H1 (cell line): ENCODE results near the gene TRIP11. TPM values are rescaled to one million over a fixed set of nuclear protein-coding genes. Genes with fewer than 3 reads are reported as not detected.

ENCODE experiments used
- CTCF ChIA-PET: fragments of 300-600 bp; sonication (Branson Sonifier 250); formaldehyde crosslinking; loops from one replicate; lab custom pipeline; 2021; ENCODE audit not compliant: partially characterized antibody; lab: Charles Lee
- POLR2A ChIA-PET: fragments of 300-600 bp; sonication (Branson Sonifier 250); formaldehyde crosslinking; loops from one replicate; lab custom pipeline; 2021; ENCODE audit warnings: inconsistent platforms; ENCODE audit not compliant: partially characterized antibody; lab: Charles Lee
- DNase-seq, 2 experiments: peaks; one replicate each; pipeline versions ENCODE4 v3.0.0 to v3.0.0-alpha.2; 2010 to 2022; ENCODE audit warnings: low spot score in 2 of 2, low read depth in 1 of 2, mixed read lengths in 1 of 2
- FAIRE-seq: peaks from 2 replicates; lab custom pipeline; 2011; peaks lifted over from hg19 to GRCh38; lab: Jason Lieb, UNC
- H2AFZ ChIP-seq: 2 replicates; pipeline ENCODE4 v1.8.1; 2012; ENCODE audit warnings: low read length, inconsistent platforms
- H2AK5ac ChIP-seq: 2 replicates; pipeline ENCODE4 v1.6.1; 2013; ENCODE audit warnings: low read depth, low read length
- H2BK120ac ChIP-seq: replicated peaks from 2 replicates; pipeline ENCODE3; 2013; ENCODE audit warnings: low read depth, low read length, inconsistent platforms
- H2BK12ac ChIP-seq: 2 replicates; pipeline ENCODE4 v1.6.1; 2013; ENCODE audit warnings: low read depth, low read length
- H2BK15ac ChIP-seq: 2 replicates; pipeline ENCODE4 v1.6.1; 2013; ENCODE audit warnings: low read length
- H2BK20ac ChIP-seq: 2 replicates; pipeline ENCODE4 v1.6.1; 2013; ENCODE audit warnings: low read length
- H2BK5ac ChIP-seq: 2 replicates; pipeline ENCODE4 v1.6.1; 2013; ENCODE audit warnings: low read depth, low read length
- H3K14ac ChIP-seq: 2 replicates; pipeline ENCODE4 v1.6.1; 2013; ENCODE audit warnings: inconsistent platforms; ENCODE audit not compliant: insufficient read length
- H3K18ac ChIP-seq: 2 replicates; pipeline ENCODE4 v1.6.1; 2013; ENCODE audit warnings: low read length; ENCODE audit errors: extremely low read depth
- H3K23ac ChIP-seq: 2 replicates; pipeline ENCODE4 v1.6.1; 2013; ENCODE audit warnings: inconsistent platforms; ENCODE audit not compliant: insufficient read length
- H3K23me2 ChIP-seq: 2 replicates; pipeline ENCODE4 v1.6.1; 2013; ENCODE audit warnings: low read depth, low read length
- H3K27ac ChIP-seq: 2 replicates; pipeline ENCODE4 v1.6.1; 2011; ENCODE audit warnings: low read depth, low read length, inconsistent platforms
- H3K27me3 ChIP-seq, 4 experiments: replicated peaks in 1 of 4; 1 replicate in 1 of 4; 2 replicates in 3 of 4; pipeline versions ENCODE4 v1.6.1 to v1.8.1; 2011 to 2013; ENCODE audit warnings: low read length in 3 of 4, mild to moderate bottlenecking in 3 of 4, inconsistent platforms in 2 of 4, mixed read lengths in 2 of 4, moderate library complexity in 1 of 4; ENCODE audit not compliant: control insufficient read depth in 3 of 4, insufficient read depth in 3 of 4; ENCODE audit errors: extremely low read depth in 1 of 4
- H3K36me3 ChIP-seq, 4 experiments: 2 replicates each; pipeline versions ENCODE4 v1.6.1 to v1.8.1; 2011 to 2013; ENCODE audit warnings: mild to moderate bottlenecking in 4 of 4, low read length in 3 of 4, moderate library complexity in 2 of 4, control low read depth in 1 of 4, inconsistent platforms in 1 of 4; ENCODE audit not compliant: insufficient read depth in 4 of 4, control insufficient read depth in 2 of 4
- H3K4ac ChIP-seq: replicated peaks from 2 replicates; pipeline ENCODE3; 2013; ENCODE audit warnings: low read length, low read depth, mixed read lengths, inconsistent platforms; ENCODE audit not compliant: insufficient read length
- H3K4me1 ChIP-seq, 4 experiments: replicated peaks in 1 of 4; 1 replicate in 1 of 4; 2 replicates in 3 of 4; pipeline versions ENCODE4 v1.6.1 to v1.8.1; 2011 to 2013; ENCODE audit warnings: low read length in 3 of 4, inconsistent platforms in 2 of 4, mixed read lengths in 1 of 4; ENCODE audit not compliant: insufficient read depth in 4 of 4, control insufficient read depth in 3 of 4
- H3K4me2 ChIP-seq, 2 experiments: 2 replicates each; pipeline versions ENCODE4 v1.6.1 to v1.8.1; 2011 to 2013; ENCODE audit warnings: low read depth in 2 of 2, low read length in 2 of 2, control low read depth in 1 of 2, inconsistent platforms in 1 of 2, mild to moderate bottlenecking in 1 of 2; ENCODE audit not compliant: insufficient read depth in 1 of 2
- H3K4me3 ChIP-seq, 4 experiments: fragments of 200-600, 300-600 bp in 1 of 4; sonication (generic), shearing (Covaris generic), sonication (Bioruptor Twin) in 1 of 4; 2 replicates each; pipeline versions ENCODE4 v1.5.1 to v1.8.1; 2011 to 2016; ENCODE audit warnings: low read length in 4 of 4, low read depth in 3 of 4, control low read depth in 2 of 4, inconsistent platforms in 2 of 4, mild to moderate bottlenecking in 2 of 4, mixed read lengths in 1 of 4, moderate library complexity in 1 of 4; ENCODE audit not compliant: insufficient read depth in 2 of 4; ENCODE audit errors: extremely low read depth in 1 of 4
- H3K56ac ChIP-seq: replicated peaks from 2 replicates; pipeline ENCODE3; 2013; ENCODE audit warnings: low read depth, mild to moderate bottlenecking, mixed read lengths, low read length, inconsistent platforms; ENCODE audit not compliant: insufficient read length
- H3K79me1 ChIP-seq: 2 replicates; pipeline ENCODE4 v1.6.1; 2013; ENCODE audit warnings: low read depth, low read length, control low read depth
- H3K79me2 ChIP-seq, 2 experiments: 2 replicates each; pipeline versions ENCODE4 v1.6.1 to v1.8.1; 2012 to 2013; ENCODE audit warnings: low read length in 2 of 2, mild to moderate bottlenecking in 2 of 2, inconsistent platforms in 1 of 2; ENCODE audit not compliant: insufficient read depth in 2 of 2, control insufficient read depth in 1 of 2
- H3K9ac ChIP-seq, 4 experiments: replicated peaks in 1 of 4; 1 replicate in 1 of 4; 2 replicates in 3 of 4; pipeline versions ENCODE4 v1.6.1 to v1.8.1; 2011 to 2013; ENCODE audit warnings: low read depth in 3 of 4, low read length in 3 of 4, control low read depth in 2 of 4, mild to moderate bottlenecking in 2 of 4, moderate library complexity in 2 of 4, inconsistent platforms in 1 of 4; ENCODE audit errors: extremely low read depth in 1 of 4
- H3K9me3 ChIP-seq, 2 experiments: 2 replicates each; pipeline versions ENCODE4 v1.6.1 to v1.8.1; 2012 to 2013; ENCODE audit warnings: mild to moderate bottlenecking in 2 of 2, moderate library complexity in 2 of 2, control low read depth in 1 of 2, inconsistent platforms in 1 of 2, low read depth in 1 of 2, low read length in 1 of 2, mixed read lengths in 1 of 2; ENCODE audit not compliant: insufficient read depth in 2 of 2
- H4K20me1 ChIP-seq, 2 experiments: replicated peaks in 1 of 2; 2 replicates each; pipeline versions ENCODE3 to v1.8.1; 2011 to 2013; ENCODE audit warnings: inconsistent platforms in 2 of 2, low read length in 2 of 2, mild to moderate bottlenecking in 1 of 2; ENCODE audit not compliant: insufficient read depth in 2 of 2, control insufficient read depth in 1 of 2
- H4K5ac ChIP-seq: 2 replicates; pipeline ENCODE4 v1.6.1; 2013; ENCODE audit warnings: low read length, low read depth, mixed read lengths, inconsistent platforms; ENCODE audit not compliant: insufficient read length
- H4K8ac ChIP-seq: 2 replicates; pipeline ENCODE4 v1.8.0; 2013; ENCODE audit warnings: mild to moderate bottlenecking, moderate library complexity, low read length, inconsistent platforms; ENCODE audit not compliant: insufficient read depth; ENCODE audit errors: extremely low read depth
- H4K91ac ChIP-seq: replicated peaks from 2 replicates; pipeline ENCODE3; 2013; ENCODE audit warnings: low read length, mixed read lengths, inconsistent platforms; ENCODE audit not compliant: insufficient read length
- JUN ChIP-seq: IDR thresholded peaks from 2 replicates; pipeline ENCODE4 v1.6.1; 2011; ENCODE audit warnings: low read depth, mild to moderate bottlenecking, improper control_type of control experiment, low read length
- POLR2A ChIP-seq, 2 experiments: IDR thresholded peaks; 1 replicate in 1 of 2; 2 replicates in 1 of 2; pipeline ENCODE4 v1.6.1; 2011; ENCODE audit warnings: low read depth in 2 of 2, low read length in 2 of 2, mild to moderate bottlenecking in 2 of 2; ENCODE audit errors: control extremely low read depth in 1 of 2
- WGBS, 2 experiments: shearing (Covaris generic) in 1 of 2; methylation state at CpG; one replicate each; pipeline versions ENCODE4 v1.1.6 to v1.1.7; 2013 to 2015; ENCODE audit warnings: low lambda C conversion rate in 2 of 2, mixed read lengths in 2 of 2, inconsistent platforms in 1 of 2, low coverage in 1 of 2, missing lambda C conversion rate in 1 of 2; ENCODE audit not compliant: insufficient replicate concordance in 2 of 2, insufficient coverage in 1 of 2, insufficient read length in 1 of 2; ENCODE audit errors: extremely low coverage in 1 of 2, missing lambda C conversion rate in 1 of 2; 5-methylcytosine and 5-hydroxymethylcytosine counted together
- polyA plus RNA-seq, 7 experiments: library from polyadenylated mRNA; depleted of rRNA in 3 of 7; stranded (reverse) in 5 of 7; unstranded in 2 of 7; fragments of >200 nt in 5 of 7; fragments of 200-250 nt in 2 of 7; gene quantifications; 1 replicate in 5 of 7; 2 replicates in 1 of 7; 4 replicates in 1 of 7; pipeline versions ENCODE4 v1.2.1 to v1.2.3, GENCODE V29; 2011 to 2013; ENCODE audit warnings: missing spikeins in 2 of 7, mixed read lengths in 2 of 7
- total RNA-seq: library from RNA; stranded (reverse); fragmentation: NEBNext Ultra II Directional; extraction: Animal tissue kit (Norgen Biotek cat#: 25700); gene quantifications from 2 replicates; pipeline ENCODE4 v1.2.1, GENCODE V29; 2021

TRIP11 gene
- total and polyA plus RNA-seq, 2 of the 8 experiments (the other 6 are each of a cell fraction or from before 2014, with no cell fraction given) = 3.3 to 30.4 TPM

DNA sequence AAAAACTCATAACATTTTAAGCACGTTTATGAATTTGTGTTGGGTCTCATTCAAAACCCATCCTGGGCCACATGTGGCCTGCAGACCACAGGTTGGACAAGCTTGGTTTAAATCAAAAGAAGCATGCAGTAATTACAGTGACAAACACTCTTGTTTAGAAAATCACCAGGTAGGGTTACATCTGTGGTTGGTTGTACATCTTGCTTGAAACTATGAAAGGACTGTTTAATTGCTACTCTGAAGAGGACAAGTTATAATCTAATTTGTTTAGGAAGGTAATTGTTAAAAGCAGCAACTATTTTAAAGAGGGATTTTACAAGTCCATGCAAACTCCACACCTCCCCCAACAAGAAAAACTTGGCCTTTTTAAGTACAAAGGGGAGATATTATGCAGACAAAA lies 4.0 kb downstream of the TRIP11 start:
- Histone ChIP-seq H3K14ac (no peak overlapping the region), H2BK15ac (no peak overlapping the region), H3K9ac (no peak overlapping the region), H3K4ac (no peak overlapping the region), H3K4me1 (peaks cover 0 to 5% (median 3%) of the 10 kb centered on the region in 4 experiments; a peak in 5 of 7 replicates), H2BK20ac (no peak overlapping the region), H3K23ac (no peak overlapping the region), H2BK5ac (no peak overlapping the region), H3K9me3 (0 out of 4 replicates have a peak, but pooled peaks cover 0 to 4% of the 10 kb centered on the region in 2 experiments), H4K8ac (no peak overlapping the region), H2AFZ (no peak overlapping the region), H3K27ac (no peak overlapping the region), H3K4me3 (no peak overlapping the region), H3K79me2 (peaks cover 22 to 50% of the 10 kb centered on the region in 2 experiments), H4K91ac (no peak overlapping the region), H3K23me2 (peaks cover 13% of the 10 kb centered on the region), H4K5ac (no peak overlapping the region), H4K20me1 (peaks cover 2% of the 10 kb centered on the region in 2 experiments), H3K79me1 (peaks cover 3% of the 10 kb centered on the region; the same call in 1 of the 2 replicates), H2BK12ac (no peak overlapping the region), H3K56ac (no peak overlapping the region), H2BK120ac (no peak overlapping the region), H3K27me3 (no peaks in the 10 kb centered on the region), H2AK5ac (no peak overlapping the region), H3K36me3 (peaks cover 0 to 10% (median 5%) of the 10 kb centered on the region in 4 experiments; a peak in 3 of 8 replicates), H3K4me2 (no peak overlapping the region), H3K18ac (no peak overlapping the region)
- no peak for DNase-seq
- FAIRE-seq = no peak
- ChIA-PET POLR2A (interaction anchor here (0.8 to 1.3 kb wide), 4 partner anchors 10 to 526 kb away, joined by 3 to 4 read pairs (median 3); partner anchors contain the start of genes ATXN3 and PPP4R3A), CTCF (interaction anchor here (1.1 kb wide), 1 partner anchor 15 kb away, joined by 4 read pairs; no protein-coding TSS in a partner anchor)
- TF ChIP-seq POLR2A (IDR thresholded peaks at IDR 0.05; ENCODE audit: control extremely low read depth in 1 of 2, low read depth in 2 of 2, low read length in 2 of 2) (no peak), JUN (no peak)
- 93% methylated on average over 1 of the region's 1 CpG; no CpG with 5 or more reads in 1 of the 2 experiments for WGBS, 2 experiments
